ENCODE measurements around the gene SUGCT. TPM values are rescaled to one million over a fixed set of nuclear protein-coding genes. Genes with fewer than 3 reads are reported as not detected.
"Not testable (repeated sequence)": the region's sequence is repeated elsewhere in the genome, so short reads cannot be mapped to it uniquely, and the experiment has no call there.

The SUGCT gene
- total RNA-seq, 1 donor: 0.81 TPM

DNA sequence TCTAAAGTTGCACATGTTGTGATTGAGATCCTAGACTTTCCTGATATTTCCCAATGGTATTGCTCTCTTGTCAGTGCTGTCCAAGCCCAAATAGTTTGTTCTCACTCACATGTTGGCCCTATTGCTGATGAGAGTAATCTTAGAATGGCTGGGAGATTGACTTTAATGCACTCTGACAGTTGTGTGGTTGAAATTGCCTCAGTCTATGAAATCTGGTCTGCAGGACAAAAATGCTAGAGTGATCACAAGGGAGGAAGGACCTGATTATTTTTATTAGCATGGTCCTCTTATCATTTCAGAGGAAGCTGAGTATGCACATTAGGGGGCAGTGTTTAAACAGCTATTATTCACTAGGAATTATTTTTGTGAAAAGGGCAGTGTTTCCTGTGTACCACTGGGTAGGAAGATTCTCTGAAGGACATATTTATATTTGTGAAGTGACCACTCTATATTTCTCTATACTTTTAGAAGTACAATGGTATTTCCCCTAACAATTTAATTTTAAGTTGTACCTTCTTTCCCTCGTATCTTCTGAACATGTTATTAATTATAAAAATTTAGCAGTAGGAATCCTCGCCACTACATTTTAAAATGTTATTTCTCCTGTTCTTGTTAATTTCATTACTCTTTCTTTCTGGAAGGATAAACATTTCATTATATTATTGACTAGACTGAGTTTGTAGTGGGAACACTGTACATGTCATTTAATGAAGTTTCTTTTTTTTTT, 64.4 kb downstream of the SUGCT start:
- DNase-seq (ENCODE audit: low read depth in 2 of 3, low spot score in 2 of 3): peak in 1 of 3 donors; percentile 10

DNA sequence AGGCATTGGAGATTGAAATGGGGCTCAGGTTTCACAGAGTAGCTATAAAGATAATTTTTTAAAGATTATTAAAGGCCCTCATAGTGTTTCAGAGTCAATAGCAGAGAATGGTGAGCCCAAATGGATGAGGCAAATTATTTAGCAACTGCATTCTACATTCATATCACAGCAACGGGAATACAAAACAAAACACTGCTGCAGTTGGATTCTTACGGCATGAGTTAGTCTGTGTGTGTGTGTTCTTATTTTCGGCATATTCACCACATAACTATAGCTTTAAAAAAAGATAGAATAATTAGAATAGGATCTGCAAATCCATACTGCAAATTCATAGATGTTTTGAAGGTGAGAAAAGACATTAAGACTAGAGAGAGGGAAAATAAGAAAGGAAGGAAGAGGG, 66.0 kb downstream of the SUGCT start:
- no peak for DNase-seq (ENCODE audit: low read depth in 2 of 3, low spot score in 2 of 3)

DNA sequence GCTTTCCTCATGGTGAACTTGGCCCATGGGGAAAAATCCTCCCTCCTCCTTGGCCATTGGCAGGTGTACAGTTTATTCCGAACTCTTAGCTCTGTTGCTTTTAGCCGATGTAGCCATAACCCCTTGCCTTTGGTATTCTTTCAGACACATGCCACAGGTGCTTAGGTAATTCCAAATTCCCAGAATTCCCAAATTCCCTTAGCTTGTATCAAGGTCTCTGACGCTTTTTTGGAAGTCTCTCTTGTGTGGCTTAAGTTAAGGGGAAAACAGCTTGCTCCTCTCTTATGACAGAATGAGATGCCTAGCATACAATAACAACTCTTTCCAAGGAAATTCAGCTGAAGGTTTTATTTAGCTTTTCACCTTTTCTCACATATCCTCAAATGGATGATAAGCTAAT, 68.0 kb downstream of the SUGCT start:
- DNase-seq (ENCODE audit: low read depth in 2 of 3, low spot score in 2 of 3): no peak

DNA sequence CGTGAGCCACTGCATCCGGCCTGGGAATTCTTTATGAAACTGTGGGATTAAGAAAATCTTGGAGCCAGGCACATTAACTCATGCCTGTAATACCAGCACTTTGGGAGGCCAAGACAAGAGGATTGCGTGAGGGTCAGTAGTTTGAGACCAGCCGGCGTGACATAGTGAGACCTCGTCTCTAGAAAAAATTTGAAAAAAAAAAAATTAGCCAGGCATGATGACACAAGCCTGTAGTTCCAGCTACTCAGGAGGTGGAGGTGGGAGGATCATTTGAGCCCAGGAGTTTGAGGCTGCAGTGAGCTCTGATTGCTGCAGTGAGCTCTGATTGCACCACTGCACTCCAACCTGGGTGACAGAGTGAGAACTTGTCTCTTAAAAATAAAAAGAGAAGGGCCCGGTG, 69.8 kb downstream of the SUGCT start:
- no peak for DNase-seq (ENCODE audit: low read depth in 2 of 3, low spot score in 2 of 3)

DNA sequence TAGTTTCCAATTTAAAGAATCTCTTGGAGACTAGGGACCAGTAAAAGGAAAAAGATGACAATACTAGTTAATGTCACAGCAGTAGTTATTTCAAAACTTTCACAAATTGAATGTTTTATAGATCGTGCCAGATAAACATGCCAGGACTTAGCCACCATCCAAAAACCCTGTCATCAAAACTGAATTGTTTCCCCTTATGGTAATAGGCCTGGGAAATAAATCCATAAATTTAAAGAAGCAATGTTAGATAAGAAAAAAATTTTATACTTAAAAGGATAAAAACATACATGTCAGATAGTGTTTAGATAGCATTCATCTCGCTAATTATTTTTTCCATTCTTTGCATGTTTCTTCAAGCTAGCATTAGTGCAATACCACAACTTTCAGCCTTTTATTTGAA, 71.2 kb downstream of the SUGCT start:
- no peak for DNase-seq (ENCODE audit: low read depth in 2 of 3, low spot score in 2 of 3)

DNA sequence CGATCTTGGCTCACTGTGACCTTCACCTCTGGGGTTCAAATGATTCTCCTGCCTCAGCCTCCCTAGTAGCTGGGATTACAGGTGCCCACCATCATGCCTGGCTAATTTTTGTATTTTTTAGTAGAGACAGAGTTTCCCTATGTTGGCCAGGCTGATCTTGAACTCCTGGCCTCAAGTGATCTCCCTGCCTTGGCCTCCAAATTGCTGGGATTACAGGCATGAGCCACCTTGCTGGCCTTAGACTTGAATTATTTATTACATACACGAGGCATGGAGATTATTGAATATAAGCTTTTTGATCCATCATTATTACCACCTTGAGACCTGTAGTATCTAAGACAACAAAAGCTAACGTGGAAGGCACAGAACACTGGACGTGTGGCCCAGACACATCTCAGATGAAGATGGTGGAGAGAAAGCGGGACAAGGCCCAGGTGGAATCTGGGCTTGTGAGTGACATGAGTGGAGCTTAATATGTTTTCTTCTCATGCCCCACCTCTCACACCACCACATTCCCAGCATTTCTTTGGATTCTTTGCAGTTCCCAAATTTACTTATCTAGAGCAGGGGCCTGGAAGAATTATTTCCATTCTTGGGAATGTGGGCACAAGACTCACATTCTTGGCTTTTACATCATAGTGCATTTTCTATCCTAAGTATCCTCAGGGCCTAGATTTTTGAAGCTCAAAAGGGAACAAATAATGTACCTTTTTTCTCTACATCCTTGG, 76.6 kb downstream of the SUGCT start:
- no peak for DNase-seq (ENCODE audit: low read depth in 2 of 3, low spot score in 2 of 3)

DNA sequence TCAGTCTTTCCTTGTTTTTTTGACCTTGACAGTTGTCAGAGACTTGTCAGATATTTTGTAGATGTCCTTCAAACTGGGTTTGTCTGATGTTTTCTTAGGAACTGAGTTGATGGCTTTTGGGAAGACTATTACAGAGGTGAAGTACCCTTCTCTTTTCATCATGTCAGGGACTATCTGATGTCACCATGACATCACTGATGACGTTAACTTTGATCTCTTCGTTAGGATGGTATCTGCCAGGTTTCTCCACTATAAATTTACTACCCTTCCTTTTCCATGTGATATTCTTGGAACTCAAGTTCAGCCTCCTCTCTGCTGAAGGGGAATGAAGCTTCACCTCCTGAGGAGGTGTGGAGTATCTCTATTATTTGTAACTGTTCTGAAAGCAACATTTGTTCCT, 78.5 kb downstream of the SUGCT start:
- DNase-seq (ENCODE audit: low read depth in 2 of 3, low spot score in 2 of 3): no peak

DNA sequence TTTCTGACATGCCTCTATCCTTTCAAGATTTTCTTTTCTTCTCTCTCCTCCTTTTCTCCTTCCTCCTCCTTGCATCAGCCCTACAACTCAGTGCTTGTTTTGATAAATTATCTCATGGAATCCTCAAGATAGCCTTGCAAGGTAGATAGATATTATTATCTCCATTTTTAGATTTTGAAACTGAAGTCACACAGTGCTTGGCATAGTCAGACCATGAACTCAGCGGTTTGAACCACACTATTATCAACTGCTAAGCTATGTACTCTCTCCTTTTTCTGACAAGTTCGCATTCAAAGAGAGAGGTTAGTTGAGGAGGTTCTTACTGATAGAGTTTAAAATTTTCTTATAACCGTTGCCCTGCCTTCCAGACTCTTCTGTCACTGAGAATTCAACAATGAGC, 79.1 kb downstream of the SUGCT start:
- DNase-seq (ENCODE audit: low read depth in 2 of 3, low spot score in 2 of 3): no peak

DNA sequence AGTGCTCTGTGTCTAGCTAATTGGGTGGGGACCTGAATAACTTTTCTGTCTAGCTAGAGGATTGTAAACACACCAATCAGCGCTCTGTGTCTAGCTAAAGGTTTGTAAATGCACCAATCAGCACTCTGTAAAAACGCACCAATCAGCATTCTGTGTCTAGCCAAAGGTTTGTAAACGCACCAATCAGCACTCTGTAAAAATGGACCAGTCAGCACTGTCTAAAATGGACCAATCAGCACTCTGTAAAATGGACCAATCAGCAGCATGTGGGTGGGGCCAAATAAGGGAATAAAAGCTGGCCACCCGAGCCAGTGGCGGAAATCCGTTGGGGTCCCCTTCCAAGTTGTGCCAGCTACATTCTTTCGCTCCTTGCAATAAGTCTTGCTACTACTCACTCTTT, 83.8 kb downstream of the SUGCT start:
- not testable (repeated sequence) for DNase-seq (ENCODE audit: low read depth in 2 of 3, low spot score in 2 of 3)

DNA sequence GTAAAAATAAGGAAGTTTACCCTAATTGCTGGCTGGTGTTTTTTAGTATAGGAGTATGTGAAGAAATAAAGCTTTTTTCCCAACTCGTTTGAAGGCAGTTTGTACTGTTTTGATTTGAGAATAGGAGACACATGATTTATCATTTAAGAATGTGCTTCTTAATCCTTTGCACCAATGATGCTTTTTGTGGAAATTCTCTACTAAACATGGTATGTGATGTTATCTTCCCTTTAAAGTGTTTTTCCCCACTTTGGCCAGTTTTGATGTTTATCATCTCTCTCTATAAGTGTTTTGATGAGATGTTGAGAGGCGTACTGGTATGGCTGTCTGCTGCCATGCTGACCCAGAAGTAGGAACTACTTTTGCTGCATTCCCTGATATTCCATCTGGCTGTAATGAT, 85.1 kb downstream of the SUGCT start:
- DNase-seq (ENCODE audit: low read depth in 2 of 3, low spot score in 2 of 3): no peak

DNA sequence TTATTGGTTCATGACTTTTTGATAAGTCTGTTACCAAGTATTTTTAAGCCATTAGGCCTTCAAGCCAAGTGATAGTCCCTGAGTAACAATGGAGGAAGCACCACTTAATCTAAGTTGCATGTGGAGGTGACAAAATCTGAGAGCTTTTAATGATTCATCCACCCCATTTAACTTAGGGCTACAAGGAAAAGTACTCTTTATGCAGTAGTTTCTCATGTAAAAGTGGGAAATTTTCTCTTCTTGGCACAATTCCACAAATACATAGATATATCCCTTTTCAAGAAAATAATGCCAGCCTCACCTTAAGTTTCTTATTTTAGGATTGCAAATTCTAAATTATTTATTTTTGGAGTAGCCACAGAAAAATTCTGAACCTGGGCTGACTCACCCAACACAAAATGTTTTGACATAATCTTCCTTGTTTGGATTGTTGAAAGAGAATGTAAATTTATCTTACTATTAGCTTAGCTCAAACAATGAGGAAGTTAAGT, 85.7 kb downstream of the SUGCT start:
- no peak for DNase-seq (ENCODE audit: low read depth in 2 of 3, low spot score in 2 of 3)

DNA sequence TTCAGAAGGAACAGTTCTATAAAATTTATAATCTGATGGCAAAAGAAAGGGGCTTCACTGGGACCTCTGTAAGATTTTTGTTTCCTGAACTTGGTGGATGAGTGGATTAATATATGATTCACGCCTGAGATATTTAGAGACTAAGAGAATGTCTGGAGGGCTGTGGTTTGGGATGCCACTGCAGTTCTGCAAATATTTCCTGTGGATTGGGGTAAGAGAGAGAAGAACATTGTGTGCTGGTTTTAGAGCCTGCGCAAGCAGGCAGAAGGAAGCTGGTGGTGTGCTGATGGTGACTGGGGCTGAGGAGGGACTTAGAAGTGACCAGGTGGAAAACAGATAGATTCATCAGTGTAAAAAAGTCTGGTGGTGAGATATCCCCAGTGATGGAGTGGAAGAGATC, 87.0 kb downstream of the SUGCT start:
- DNase-seq (ENCODE audit: low read depth in 2 of 3, low spot score in 2 of 3): peak in 1 of 3 donors; percentile 25

DNA sequence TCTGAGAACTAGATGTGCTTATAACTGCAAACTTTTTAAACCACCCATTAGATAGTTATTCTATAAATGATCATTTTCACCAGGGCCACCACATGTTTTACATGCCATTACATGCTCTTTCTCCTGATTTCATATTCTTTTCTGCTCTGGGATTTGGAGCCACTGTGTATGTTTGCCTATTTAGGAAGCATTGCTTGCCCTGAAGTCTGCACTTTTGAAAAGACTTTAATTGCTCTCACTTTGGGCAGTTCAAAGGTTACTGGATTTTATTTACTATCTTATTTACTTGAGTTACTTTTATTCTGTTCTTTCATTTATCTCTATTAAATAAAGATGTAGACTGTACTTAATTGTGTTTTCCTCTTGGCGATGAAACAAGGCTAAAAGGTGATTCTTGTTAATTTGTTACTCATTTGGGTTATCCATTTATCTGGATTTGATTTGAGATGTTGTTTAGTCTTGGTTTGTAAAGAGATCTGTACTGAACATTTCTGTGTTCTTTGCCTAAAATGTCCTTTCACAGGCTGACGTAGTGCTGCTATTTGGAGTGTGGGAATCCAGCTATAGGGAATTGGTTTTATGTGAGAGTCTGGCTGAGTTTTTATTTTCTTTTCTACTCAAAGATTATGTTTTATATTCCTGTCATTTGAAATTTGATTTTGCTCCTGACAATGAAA, 88.8 kb downstream of the SUGCT start:
- DNase-seq (ENCODE audit: low read depth in 2 of 3, low spot score in 2 of 3): no peak

DNA sequence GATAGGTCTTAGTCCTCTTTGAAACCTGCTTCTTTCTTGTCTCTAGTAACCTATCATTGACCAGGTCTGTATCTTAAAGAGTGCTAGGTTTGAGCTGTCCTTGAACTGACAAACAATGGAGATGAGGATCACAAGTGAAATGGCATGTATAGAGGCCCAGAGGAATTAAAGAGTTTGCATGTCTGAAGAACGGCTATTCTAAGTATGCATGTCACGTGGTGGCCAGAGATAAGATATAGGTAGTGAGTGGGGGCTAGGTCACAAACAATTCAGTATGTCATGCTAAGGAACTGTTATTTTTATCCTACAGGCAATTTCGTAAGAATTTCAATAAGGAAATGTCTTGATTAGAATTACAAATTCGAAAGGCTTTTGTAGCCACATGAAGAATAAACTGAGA, 95.3 kb downstream of the SUGCT start:
- no peak for DNase-seq (ENCODE audit: low read depth in 2 of 3, low spot score in 2 of 3)

DNA sequence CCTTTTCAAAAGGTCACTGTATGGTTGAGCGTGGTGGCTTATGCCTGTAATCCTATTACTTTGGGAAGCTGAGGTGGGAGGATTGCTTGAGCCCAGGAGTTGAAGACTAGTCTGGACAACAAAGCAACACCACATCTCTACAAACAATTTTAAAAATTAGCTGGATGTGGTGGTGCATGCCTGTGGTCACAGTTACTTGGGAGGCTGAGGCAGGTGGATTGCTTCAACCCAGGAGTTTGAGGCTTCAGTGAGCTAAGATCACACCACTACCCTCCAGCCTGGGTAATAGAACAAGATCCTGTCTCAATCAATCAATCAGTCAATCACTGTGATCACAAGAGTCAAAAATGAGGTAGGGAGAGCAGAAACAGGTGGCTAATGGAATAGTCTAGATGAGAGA, 97.0 kb downstream of the SUGCT start:
- DNase-seq (ENCODE audit: low read depth in 2 of 3, low spot score in 2 of 3): no peak

DNA sequence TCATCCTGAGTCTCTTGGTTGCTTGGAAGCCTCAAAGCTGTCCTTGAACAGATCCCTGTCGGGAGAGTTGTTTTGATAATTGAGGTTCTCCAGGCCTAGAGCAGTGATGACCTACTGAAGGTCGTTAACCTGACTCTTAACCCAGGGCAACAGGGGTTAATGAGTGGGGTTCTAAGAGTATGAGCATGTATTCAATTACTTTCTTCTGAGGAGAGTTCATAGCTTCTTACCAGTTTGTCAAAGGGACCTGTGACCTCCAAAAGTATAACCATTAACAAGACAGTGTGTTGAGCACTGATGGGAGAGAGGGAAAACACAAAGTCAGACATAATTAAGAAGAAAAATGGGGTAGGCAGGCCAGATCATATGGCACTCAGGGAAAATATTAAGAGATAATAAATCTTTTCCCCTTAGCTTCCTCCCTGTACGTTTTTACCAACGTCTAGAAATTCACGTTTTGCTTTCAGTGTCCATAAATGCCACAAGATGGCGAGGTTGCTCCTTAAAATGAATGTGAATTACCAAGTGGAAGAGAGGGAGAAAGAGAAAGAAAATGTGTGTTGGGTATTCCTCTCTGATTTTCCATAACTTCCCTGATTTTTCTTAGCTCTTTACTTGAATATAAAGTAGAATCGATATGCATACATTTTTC, 97.6 kb downstream of the SUGCT start:
- DNase-seq (ENCODE audit: low read depth in 2 of 3, low spot score in 2 of 3): peak in 2 of 3 donors; percentile 44 to 80

DNA sequence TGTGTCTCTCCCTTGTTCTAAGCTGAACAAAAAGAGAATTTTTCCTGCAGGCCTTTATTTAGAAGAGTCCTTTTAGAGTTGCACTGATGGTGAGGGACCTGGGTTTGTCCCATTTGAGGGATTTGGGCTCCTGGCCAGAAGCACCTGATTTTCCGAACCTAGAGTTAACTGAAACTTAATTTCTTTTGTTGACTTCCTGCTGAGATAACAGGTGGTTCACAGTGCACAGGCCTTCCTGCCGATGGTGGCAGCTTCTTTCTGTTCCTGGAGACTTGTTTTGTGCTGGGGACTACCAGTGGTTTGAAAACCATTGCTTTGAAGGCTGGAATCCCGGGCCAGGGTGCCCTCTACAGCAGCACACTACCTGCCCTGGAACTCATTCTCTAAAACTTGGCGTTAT, 99.2 kb downstream of the SUGCT start:
- DNase-seq (ENCODE audit: low read depth in 2 of 3, low spot score in 2 of 3): no peak

DNA sequence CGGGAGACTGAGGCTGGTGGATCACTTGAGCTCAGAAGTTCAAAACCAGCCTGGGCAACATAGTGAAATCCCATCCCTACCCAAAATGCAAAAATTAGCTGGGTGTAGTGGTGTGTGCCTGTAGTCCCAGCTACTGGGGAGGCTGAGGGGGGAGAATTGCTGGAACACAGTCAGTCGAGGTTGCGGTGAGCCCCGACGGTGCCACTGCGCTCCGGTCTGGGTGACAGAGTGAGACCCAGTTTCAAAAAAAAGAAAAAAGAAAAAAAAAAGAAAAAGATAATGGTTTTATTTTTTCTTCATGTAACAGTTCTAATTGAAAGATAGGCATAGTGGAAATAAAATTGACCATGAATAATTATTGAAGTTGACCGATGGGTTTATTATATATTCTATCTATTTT, 99.9 kb downstream of the SUGCT start:
- no peak for DNase-seq (ENCODE audit: low read depth in 2 of 3, low spot score in 2 of 3)

DNA sequence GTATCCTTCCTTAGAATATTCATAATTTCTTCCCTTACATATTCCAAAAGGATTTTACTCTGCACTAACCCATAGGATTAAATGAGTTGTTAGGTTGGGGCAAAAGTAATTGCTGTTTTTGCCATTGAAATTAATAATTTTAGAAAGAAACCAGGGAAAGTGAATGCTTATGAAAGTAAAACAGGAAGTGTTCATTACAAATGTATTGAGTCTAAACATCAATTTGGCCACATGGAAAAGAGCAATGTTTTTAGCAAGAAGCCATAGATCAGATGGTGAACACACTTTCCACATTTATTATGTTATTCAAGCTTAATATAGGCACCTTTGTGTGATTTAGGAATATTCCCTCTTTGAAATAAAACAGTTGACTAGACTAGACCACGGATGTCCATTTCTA, 102.9 kb downstream of the SUGCT start:
- DNase-seq (ENCODE audit: low read depth in 2 of 3, low spot score in 2 of 3): no peak

DNA sequence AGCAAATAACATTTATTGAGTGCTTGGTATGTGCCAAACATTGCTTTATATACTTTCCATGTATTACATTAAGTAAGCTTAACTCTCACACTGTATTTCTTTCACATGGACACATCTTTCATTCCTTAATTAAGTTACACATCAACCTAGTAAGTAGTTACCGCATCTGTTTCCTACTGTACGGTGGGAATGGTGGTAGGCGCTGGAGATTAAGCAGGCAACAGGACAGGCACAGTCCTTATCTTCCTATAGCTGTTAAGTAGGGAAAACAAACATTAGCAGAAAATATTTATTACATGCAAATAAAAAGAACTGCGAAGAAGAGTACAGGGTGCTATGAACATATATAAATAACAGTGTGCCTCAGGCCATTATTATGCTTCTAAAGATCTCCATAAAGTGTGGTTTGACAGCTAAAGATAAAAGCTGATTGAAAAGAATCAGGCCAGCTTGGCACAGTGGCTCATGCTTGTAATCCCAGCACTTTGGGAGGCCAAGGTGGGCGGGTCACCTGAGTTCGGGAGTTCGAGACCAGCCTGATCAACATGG, 105.0 kb downstream of the SUGCT start:
- DNase-seq (ENCODE audit: low read depth in 2 of 3, low spot score in 2 of 3): no peak

DNA sequence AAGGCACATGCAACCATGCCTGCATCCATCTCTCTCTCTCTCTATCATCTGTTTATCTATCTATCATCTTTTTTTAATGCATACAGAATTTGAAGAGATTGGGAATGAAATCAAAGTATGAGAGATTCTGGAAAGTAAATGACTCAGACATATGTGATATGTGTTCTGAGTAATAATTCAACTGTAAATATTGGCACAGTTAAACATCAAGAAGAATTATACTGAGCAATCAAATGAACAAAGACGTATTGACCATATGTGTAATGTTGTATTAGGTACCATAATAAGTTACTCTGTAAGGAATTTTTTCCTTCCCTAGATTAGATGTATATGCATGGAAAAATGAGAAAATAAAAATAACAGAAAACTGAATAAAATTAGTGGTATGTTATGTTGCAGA, 108.3 kb downstream of the SUGCT start:
- no peak for DNase-seq (ENCODE audit: low read depth in 2 of 3, low spot score in 2 of 3)
